ENCODE measurements around the gene ORC6. TPM values are rescaled to one million over a fixed set of nuclear protein-coding genes. Genes with fewer than 3 reads are reported as not detected.

ORC6 gene
- total RNA-seq, 2 donors from 2014 or later = 6.8 to 28.4 TPM

DNA sequence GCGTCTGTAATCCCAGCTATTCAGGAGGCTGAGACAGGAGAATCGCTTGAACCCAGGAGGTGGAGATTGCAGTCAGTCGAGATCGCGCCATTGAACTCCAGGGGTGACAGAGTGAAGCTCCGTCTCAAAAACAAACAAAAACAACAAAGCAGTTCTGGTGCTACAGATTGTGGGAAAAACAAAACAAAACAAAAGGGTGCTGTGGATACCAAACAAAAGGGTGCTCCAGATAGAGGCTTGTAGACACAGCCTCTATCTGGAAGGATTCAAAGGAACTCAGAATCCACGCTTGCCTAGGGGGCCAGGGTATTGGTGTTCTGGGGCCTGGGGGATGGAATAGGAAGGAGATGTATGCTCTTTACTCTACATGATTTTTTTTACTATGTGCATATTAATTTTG, 56.2 kb downstream of the ORC6 start:
- DNase-seq = no peak
- Histone ChIP-seq H3K9me3 (no peaks in the 10 kb centered on the region), H3K27ac (no peak overlapping the region), H3K4me1 (no peaks in the 10 kb centered on the region), H3K4me3 (no peak overlapping the region), H3K9ac (ENCODE audit: low read depth in 2 of 2, low read length in 2 of 2) (no peak overlapping the region), H3K27me3 (no peaks in the 10 kb centered on the region), H3K36me3 (no peaks in the 10 kb centered on the region)
- intact Hi-C loops (cut with DNase I) = no loop called here
- TF ChIP-seq, protein P1, sequence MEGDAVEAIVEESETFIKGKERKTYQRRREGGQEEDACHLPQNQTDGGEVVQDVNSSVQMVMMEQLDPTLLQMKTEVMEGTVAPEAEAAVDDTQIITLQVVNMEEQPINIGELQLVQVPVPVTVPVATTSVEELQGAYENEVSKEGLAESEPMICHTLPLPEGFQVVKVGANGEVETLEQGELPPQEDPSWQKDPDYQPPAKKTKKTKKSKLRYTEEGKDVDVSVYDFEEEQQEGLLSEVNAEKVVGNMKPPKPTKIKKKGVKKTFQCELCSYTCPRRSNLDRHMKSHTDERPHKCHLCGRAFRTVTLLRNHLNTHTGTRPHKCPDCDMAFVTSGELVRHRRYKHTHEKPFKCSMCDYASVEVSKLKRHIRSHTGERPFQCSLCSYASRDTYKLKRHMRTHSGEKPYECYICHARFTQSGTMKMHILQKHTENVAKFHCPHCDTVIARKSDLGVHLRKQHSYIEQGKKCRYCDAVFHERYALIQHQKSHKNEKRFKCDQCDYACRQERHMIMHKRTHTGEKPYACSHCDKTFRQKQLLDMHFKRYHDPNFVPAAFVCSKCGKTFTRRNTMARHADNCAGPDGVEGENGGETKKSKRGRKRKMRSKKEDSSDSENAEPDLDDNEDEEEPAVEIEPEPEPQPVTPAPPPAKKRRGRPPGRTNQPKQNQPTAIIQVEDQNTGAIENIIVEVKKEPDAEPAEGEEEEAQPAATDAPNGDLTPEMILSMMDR (IDR thresholded peaks at IDR 0.05) = no peak

DNA sequence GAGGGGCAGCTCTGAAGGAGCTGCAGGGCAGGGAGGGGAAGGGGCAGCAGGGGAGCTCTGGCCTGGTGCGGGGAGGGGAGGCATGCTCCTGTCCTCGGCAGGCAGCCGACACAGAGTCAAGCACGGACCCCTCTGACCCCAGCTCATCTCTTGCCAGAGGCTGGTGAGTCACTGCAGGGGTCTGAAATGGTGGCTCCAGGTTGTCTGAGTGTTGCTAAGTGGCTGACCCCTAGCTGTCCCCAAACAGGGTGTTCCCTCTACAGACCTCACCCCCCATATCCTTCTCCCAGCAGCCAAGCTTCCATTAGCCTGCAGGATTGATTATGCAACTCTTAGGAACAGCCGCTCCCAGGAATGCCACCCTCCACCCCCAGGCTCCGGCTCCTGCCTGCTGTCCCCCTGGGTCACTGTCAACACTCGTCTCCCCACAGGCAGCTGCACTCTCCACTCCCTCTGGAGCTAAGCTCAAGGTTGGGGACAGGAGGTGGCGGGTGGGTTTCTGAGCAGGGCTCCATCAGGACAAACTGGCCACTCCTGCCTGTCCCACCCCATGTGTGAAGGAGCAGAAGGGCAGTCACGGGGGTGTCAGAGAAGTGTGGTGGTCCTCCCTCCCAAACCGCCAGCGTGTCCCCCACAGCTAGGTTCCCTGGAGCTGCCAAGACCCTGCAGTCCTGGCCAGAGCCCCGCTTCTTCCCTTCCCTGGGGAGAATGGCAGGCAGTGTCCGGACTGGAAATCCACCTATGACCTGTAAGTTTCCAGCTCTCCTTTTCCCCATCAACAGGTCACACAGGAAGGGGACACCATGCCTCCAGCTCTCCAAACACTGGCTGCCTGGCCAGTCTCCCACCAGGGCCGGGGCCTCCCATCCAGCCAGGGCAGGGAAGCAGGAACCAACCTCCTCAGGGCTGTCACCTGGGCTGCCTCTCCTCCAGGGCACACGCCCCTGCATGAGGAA, 57.6 kb downstream of the ORC6 start:
- DNase-seq = no peak
- no peaks in the 10 kb centered on the region for H3K4me1 ChIP-seq
- no peak overlapping the region for H3K9ac ChIP-seq (ENCODE audit: low read depth in 2 of 2, low read length in 2 of 2)
- TF ChIP-seq, protein P1 (IDR thresholded peaks at IDR 0.05) = no peak
- no peaks in the 10 kb centered on the region for H3K27me3 ChIP-seq
- no peaks in the 10 kb centered on the region for H3K36me3 ChIP-seq
- no peak overlapping the region for H3K4me3 ChIP-seq
- H3K27ac ChIP-seq = no peak overlapping the region
- no peaks in the 10 kb centered on the region for H3K9me3 ChIP-seq
- intact Hi-C loops (cut with DNase I) = no loop called here

Other genes starting within 250 kb of the ORC6 start
- gene SHCBP1, start 68.3 kb upstream of the ORC6 start, total RNA-seq = 10 to 100 TPM in 1 of 2 donors, 1 to 10 TPM in 1; 4.6 to 25.1 TPM
- 100 to 1,000 TPM; 121 to 124 TPM for gene VPS35, start 481 bp upstream of the ORC6 start, total RNA-seq
- under 1 TPM in 1 of 2 donors, not detected in 1; 0.58 TPM for gene MYLK3, start 58.7 kb downstream of the ORC6 start, total RNA-seq
- gene C16orf87, start 141.5 kb downstream of the ORC6 start, total RNA-seq = 1 to 10 TPM; 4.8 to 6.7 TPM
- gene GPT2, start 194.7 kb downstream of the ORC6 start, total RNA-seq = 10 to 100 TPM; 28.8 to 45.3 TPM